ENCODE results near the gene FLOT1. TPM values are rescaled to one million over a fixed set of nuclear protein-coding genes. Genes with fewer than 3 reads are reported as not detected.

Gene FLOT1
- total RNA-seq, 1 experiment from 2014 or later = 176 TPM

DNA sequence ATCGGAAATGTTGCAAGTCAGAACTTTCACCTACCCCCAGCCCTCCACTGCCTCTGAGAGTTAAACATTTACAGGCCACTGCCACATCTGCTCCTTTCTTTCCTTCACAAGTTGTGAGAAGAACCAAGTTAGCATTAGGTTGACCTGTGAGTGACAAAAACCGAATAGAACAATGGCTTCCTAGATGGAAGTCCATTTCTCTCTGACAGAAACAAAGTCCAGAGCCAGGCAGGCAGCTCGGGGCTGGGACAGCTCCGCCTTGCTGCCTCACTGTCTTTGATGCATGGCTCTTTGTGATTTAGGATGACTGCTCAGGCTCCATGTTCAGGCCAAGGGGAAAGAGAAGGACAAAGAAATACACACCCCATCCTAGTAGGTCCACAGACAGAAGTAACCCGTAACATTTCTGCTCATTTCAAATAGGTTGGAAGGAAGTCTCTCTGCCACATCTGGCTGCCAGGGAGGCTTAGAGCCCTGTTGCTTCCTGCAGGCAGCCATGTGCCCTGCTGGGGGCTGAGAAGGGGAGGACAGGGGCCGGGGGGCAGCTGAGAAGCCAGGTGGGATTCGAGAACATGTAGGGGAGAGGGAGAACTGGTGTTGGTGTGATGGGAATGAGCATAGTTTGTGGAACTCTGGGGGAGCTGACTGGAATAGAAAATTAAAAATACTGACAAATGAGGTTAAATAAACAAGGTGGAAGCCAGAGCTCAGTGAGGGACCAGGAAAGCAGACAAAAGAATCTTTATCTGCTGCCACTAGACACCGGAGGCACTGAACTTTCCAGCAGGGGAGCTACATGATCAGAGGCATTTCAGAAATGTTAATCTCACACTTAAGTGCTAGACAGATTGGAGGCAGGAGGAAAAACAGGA is 21.4 kb upstream of the FLOT1 start:
- CTCF ChIA-PET = no interaction called here
- peaks cover 25% of the 10 kb centered on the region for H3K4me1 ChIP-seq (ENCODE audit: control insufficient read depth, insufficient read depth, low read length)
- intact Hi-C loops (cut with micrococcal nuclease; ENCODE audit: unreplicated experiment) = no loop called here
- no peaks in the 10 kb centered on the region for H3K9me3 ChIP-seq (ENCODE audit: control insufficient read depth, insufficient read depth, low read depth, low read length)
- peak overlapping the region; percentile 67 for H3K27ac ChIP-seq (ENCODE audit: low read length)
- H3K27me3 ChIP-seq (ENCODE audit: control insufficient read depth, insufficient read depth, low read length) = no peaks in the 10 kb centered on the region
- H3K36me3 ChIP-seq (ENCODE audit: control insufficient read depth, insufficient read depth, low read length) = no peaks in the 10 kb centered on the region
- H3K4me3 ChIP-seq (ENCODE audit: low read depth in 2 of 2, low read length in 2 of 2) = no peak overlapping the region
- DNase-seq (ENCODE audit: low read depth, low spot score) (no peak), ATAC-seq (no peak)
- in situ Hi-C loops (cut with HindIII; ENCODE audit: low pct_unique_long_range_greater_than_20kb, low sequenced_read_pairs) = no loop called here
- TF ChIP-seq TCF7L2 (IDR thresholded peaks at IDR 0.05; ENCODE audit: low read depth, low read length) (peak; percentile 32; the same call in 1 of the 2 replicates), SIN3A (IDR thresholded peaks at IDR 0.05; ENCODE audit: borderline replicate concordance, insufficient read depth, low read depth, low read length) (no peak)
- POLR2A ChIA-PET = interaction anchor here (0.6 kb wide), 1 partner anchor 30 kb away, joined by 3 read pairs; no protein-coding TSS in a partner anchor
- no TSS peak for BruUV-seq (replicated peaks)

DNA sequence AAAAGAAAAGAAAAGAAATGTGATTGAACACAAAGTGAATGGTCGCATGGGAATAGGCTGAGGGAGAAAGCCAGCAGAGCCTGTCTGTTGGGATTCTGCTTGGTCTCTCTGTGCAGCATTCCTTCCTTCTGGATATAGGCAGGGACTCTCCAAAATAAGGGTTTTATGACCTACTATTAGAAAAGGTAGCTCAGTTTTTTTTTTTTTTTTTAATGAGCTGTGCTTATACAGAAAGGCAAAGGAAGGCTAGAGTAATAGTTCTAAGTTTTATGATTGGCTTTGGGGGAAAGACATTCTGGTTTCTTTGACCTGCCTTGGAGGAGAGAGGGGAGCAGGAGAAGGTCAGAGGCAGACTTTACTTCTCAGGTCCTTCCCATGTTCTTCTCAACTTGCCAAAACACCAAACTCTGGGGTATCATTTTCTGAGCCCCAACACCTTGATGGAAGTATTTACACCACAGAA is 20.7 kb upstream of the FLOT1 start:
- Histone ChIP-seq H3K36me3 (ENCODE audit: control insufficient read depth, insufficient read depth, low read length) (no peaks in the 10 kb centered on the region), H3K27me3 (ENCODE audit: control insufficient read depth, insufficient read depth, low read length) (no peaks in the 10 kb centered on the region), H3K4me1 (ENCODE audit: control insufficient read depth, insufficient read depth, low read length) (peaks cover 20% of the 10 kb centered on the region), H3K4me3 (ENCODE audit: low read depth in 2 of 2, low read length in 2 of 2) (no peak overlapping the region), H3K9me3 (ENCODE audit: control insufficient read depth, insufficient read depth, low read depth, low read length) (no peaks in the 10 kb centered on the region), H3K27ac (ENCODE audit: low read length) (peak overlapping the region; percentile 67)
- no TSS peak for BruUV-seq (replicated peaks)
- no peak for ATAC-seq
- POLR2A ChIA-PET = interaction anchor here (0.6 kb wide), 1 partner anchor 31 kb away, joined by 3 read pairs; no protein-coding TSS in a partner anchor
- TF ChIP-seq TCF7L2 (IDR thresholded peaks at IDR 0.05; ENCODE audit: low read depth, low read length) (no peak), POLR2AphosphoS5 (IDR thresholded peaks at IDR 0.05; ENCODE audit: low read depth, low read length) (no peak), SIN3A (IDR thresholded peaks at IDR 0.05; ENCODE audit: borderline replicate concordance, insufficient read depth, low read depth, low read length) (no peak)
- TF ChIP-seq, protein P1, sequence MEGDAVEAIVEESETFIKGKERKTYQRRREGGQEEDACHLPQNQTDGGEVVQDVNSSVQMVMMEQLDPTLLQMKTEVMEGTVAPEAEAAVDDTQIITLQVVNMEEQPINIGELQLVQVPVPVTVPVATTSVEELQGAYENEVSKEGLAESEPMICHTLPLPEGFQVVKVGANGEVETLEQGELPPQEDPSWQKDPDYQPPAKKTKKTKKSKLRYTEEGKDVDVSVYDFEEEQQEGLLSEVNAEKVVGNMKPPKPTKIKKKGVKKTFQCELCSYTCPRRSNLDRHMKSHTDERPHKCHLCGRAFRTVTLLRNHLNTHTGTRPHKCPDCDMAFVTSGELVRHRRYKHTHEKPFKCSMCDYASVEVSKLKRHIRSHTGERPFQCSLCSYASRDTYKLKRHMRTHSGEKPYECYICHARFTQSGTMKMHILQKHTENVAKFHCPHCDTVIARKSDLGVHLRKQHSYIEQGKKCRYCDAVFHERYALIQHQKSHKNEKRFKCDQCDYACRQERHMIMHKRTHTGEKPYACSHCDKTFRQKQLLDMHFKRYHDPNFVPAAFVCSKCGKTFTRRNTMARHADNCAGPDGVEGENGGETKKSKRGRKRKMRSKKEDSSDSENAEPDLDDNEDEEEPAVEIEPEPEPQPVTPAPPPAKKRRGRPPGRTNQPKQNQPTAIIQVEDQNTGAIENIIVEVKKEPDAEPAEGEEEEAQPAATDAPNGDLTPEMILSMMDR (IDR thresholded peaks at IDR 0.05) = no peak
- TF ChIP-seq, protein P2, sequence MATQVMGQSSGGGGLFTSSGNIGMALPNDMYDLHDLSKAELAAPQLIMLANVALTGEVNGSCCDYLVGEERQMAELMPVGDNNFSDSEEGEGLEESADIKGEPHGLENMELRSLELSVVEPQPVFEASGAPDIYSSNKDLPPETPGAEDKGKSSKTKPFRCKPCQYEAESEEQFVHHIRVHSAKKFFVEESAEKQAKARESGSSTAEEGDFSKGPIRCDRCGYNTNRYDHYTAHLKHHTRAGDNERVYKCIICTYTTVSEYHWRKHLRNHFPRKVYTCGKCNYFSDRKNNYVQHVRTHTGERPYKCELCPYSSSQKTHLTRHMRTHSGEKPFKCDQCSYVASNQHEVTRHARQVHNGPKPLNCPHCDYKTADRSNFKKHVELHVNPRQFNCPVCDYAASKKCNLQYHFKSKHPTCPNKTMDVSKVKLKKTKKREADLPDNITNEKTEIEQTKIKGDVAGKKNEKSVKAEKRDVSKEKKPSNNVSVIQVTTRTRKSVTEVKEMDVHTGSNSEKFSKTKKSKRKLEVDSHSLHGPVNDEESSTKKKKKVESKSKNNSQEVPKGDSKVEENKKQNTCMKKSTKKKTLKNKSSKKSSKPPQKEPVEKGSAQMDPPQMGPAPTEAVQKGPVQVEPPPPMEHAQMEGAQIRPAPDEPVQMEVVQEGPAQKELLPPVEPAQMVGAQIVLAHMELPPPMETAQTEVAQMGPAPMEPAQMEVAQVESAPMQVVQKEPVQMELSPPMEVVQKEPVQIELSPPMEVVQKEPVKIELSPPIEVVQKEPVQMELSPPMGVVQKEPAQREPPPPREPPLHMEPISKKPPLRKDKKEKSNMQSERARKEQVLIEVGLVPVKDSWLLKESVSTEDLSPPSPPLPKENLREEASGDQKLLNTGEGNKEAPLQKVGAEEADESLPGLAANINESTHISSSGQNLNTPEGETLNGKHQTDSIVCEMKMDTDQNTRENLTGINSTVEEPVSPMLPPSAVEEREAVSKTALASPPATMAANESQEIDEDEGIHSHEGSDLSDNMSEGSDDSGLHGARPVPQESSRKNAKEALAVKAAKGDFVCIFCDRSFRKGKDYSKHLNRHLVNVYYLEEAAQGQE (IDR thresholded peaks at IDR 0.05; ENCODE audit: insufficient read depth in 1 of 2, low read depth in 2 of 2, low read length in 1 of 2) = no peak
- CTCF ChIA-PET = interaction anchor here (0.7 kb wide), 1 partner anchor 14 kb away, joined by 7 read pairs; no protein-coding TSS in a partner anchor
- in situ Hi-C loops (cut with HindIII; ENCODE audit: low pct_unique_long_range_greater_than_20kb, low sequenced_read_pairs) = no loop called here
- intact Hi-C loops (cut with micrococcal nuclease; ENCODE audit: unreplicated experiment) = no loop called here
- DNase-seq (ENCODE audit: low read depth, low spot score) = no peak

Data from Panc1 (cell line).